ENCODE measurements around the gene DNAAF8. TPM values are rescaled to one million over a fixed set of nuclear protein-coding genes. Genes with fewer than 3 reads are reported as not detected.
"Not testable (repeated sequence)": the region's sequence is repeated elsewhere in the genome, so short reads cannot be mapped to it uniquely, and the experiment has no call there.

The DNAAF8 gene
- polyA plus RNA-seq, 3 donors = 1.8 to 3.1 (median 2.1) TPM

GRCh38 chr16:4768549-4769305 lies 34.4 kb downstream of the DNAAF8 start:
- DNase-seq (ENCODE audit: extremely low read depth in 1 of 11, low read depth in 9 of 11, low spot score in 4 of 11) = peak; percentile 85 to 97 (median 93)

- no peak for DNase-seq (ENCODE audit: extremely low read depth in 1 of 11, low read depth in 9 of 11, low spot score in 4 of 11)
Measured at GRCh38 chr16:4769306-4769638, 34.9 kb downstream of the DNAAF8 start.

GRCh38 chr16:4771646-4772045 lies 37.3 kb downstream of the DNAAF8 start:
- no peak for DNase-seq (ENCODE audit: extremely low read depth in 1 of 11, low read depth in 9 of 11, low spot score in 4 of 11)

- no peak for DNase-seq (ENCODE audit: extremely low read depth in 1 of 11, low read depth in 9 of 11, low spot score in 4 of 11)
Measured at GRCh38 chr16:4772351-4772750, 38.0 kb downstream of the DNAAF8 start.

- DNase-seq (ENCODE audit: extremely low read depth in 1 of 11, low read depth in 9 of 11, low spot score in 4 of 11) = no peak
Measured at GRCh38 chr16:4775005-4775404, 40.7 kb downstream of the DNAAF8 start.

DNA sequence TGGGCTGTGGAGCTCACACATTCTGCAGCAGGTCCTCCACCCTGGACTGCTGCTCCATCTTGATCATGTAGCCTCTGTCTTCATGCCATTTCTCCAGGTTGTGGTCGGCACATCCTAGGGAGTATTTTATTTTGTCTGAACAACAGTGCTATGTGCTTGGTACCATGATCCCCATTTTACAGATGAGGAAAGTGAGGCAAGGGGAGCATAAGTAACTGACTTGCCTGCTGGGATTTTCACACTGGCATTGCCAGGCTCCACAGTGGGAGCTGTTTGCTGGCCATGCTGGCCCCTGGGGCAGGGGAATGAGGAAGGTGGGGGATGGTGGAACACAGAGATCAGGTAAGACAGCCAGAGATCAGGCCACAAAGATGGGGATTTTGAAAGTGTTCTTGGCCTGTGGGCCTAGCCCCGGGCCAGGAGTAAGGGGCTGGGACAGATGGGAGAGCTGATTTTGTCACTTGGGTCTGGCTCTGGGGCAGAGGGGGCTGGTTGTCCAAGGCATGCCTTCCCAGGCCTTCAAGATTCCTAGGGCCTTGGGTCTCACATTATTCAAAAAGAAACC lies 41.9 kb downstream of the DNAAF8 start:
- no peak for DNase-seq (ENCODE audit: extremely low read depth in 1 of 11, low read depth in 9 of 11, low spot score in 4 of 11)

GRCh38 chr16:4777339-4778049 lies 43.2 kb downstream of the DNAAF8 start:
- no peak for DNase-seq (ENCODE audit: extremely low read depth in 1 of 11, low read depth in 9 of 11, low spot score in 4 of 11)

DNA sequence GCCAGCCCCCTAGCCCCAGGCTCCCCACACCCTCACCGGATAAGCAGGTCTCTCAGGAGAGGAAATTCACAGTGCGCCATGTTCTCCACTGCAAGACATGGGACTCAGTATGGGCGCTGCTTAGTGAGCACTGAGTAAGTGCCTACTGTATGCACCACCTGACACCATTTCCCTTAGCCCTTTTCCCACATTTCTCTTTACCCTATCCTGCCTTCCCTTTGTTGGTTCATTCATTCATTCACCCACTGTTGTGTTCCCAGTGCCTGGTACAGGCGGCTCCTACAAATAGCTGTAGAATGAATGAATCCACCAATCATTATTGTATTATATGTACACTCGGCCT lies 43.7 kb downstream of the DNAAF8 start:
- no peak for DNase-seq (ENCODE audit: extremely low read depth in 1 of 11, low read depth in 9 of 11, low spot score in 4 of 11)

DNA sequence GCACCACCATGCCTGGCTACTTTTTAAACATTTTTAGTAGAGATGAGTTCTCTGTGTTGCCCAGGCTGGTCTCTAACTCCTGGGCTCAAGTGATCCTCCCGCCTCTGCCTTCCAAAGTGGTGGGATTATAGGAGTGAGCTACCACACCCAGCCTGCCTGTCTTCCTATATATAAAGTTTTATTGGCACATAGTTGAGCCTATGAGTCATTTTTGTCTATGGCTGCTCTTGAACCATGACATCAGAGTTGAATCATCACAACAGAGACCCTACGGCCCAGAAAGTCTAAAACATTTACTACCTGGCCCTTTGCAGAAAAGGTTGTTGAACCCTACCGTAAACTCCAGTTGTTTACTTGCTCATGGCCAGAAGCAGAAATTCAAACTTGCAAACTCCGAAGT lies 45.9 kb downstream of the DNAAF8 start:
- no peak for DNase-seq (ENCODE audit: extremely low read depth in 1 of 11, low read depth in 9 of 11, low spot score in 4 of 11)

GRCh38 chr16:4783251-4783950 lies 49.1 kb downstream of the DNAAF8 start:
- DNase-seq (ENCODE audit: extremely low read depth in 1 of 11, low read depth in 9 of 11, low spot score in 4 of 11) = no peak

DNA sequence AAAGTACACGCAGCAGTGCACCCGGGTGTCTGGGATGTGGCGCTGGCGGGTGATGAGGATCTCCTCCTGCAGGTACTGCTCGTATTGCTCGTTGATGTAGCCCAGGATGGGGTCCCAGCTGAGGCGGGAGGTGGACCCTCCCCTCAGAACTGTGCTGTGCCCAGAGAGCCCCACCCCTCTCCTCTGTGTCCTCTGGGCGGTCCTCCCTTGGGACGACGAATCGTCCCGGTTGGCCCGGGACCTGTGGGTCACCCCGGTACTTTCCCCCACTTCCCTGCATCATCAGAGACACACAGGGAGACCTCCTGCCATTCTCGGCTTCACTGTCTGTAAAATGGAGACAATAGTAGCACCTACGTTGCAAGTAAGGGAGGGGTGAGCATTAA lies 49.6 kb downstream of the DNAAF8 start:
- no peak for DNase-seq (ENCODE audit: extremely low read depth in 1 of 11, low read depth in 9 of 11, low spot score in 4 of 11)

GRCh38 chr16:4784444-4784987 lies 50.2 kb downstream of the DNAAF8 start:
- DNase-seq (ENCODE audit: extremely low read depth in 1 of 11, low read depth in 9 of 11, low spot score in 4 of 11) = not testable (repeated sequence)

DNA sequence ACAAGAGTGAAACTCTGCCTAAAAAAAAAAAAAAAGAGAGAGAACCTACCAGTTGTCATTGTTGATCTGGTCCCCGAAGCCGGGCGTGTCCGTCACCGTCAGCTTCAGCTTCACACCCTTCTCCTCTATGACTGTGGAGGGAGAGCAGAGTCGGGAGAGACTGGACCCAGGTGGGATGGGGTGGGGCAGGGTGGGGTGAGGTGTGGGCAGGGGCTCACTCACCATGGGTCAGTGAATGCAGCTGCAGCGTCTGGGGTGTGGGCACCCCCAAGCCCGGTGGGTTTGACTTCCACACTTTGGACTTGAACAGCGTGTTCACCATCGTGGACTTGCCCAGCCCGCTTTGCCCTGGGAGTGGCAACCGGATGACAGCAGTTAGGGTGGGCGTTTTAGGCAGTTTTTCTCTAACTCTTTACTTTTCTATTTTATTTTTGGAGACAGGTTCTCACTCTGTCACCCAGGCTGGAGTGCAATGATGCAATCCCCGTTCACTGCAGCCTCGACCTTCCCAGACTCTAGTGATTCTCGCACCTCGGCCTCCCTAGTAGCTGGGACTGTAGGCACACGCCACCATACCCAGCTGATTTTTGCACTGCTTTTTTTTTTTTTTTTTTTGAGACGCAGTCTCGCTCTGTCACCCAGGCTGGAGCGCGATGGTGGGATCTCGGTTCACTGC lies 51.6 kb downstream of the DNAAF8 start:
- DNase-seq (ENCODE audit: extremely low read depth in 1 of 11, low read depth in 9 of 11, low spot score in 4 of 11) = no peak

DNA sequence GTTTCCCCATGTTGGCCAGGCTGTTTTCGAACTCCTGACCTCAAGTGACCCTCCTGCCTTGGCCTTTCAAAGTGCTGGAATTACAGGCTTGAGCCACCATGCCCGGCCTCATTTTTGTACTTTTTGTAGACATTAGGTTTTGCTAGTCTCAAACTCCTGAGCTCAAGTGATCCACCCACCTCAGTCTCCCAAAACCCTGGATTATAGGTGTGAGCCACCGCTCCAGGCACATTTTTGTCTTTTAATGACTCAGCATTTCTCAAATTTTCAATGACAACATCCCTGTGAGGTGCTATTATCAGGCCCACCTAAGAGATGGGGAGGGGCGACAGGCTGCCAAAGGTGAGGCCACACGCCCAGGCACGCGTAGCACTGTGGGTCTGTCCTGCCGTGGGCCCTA lies 52.7 kb downstream of the DNAAF8 start:
- no peak for DNase-seq (ENCODE audit: extremely low read depth in 1 of 11, low read depth in 9 of 11, low spot score in 4 of 11)

- no peak for DNase-seq (ENCODE audit: extremely low read depth in 1 of 11, low read depth in 9 of 11, low spot score in 4 of 11)
Measured at GRCh38 chr16:4787627-4788482, 53.5 kb downstream of the DNAAF8 start, which contains the start of gene SEPTIN12. Gene SEPTIN12 (minus strand): TSS chr16:4788345. CDS start chr16:4787645, 700 bp downstream.

DNA sequence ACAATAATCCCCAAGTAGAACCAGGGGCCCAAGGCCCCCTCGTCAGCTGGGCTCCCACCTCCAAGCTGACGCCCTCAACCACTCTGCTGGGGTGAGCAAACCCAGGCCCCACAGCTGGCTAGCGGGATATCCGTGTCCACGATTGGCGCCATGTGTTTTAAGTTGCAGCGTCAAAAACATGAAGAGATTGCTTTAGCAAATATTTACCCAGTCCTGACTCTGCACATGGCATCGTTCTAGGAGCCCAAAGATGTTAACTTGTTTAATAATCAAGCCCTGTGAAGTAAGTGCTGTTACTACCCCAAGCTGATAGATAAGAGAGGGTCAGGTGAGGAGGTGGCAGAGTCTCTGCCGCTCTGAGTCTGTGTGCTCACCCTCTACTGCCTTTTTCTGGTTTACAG lies 54.2 kb downstream of the DNAAF8 start:
- DNase-seq (ENCODE audit: extremely low read depth in 1 of 11, low read depth in 9 of 11, low spot score in 4 of 11) = no peak

DNA sequence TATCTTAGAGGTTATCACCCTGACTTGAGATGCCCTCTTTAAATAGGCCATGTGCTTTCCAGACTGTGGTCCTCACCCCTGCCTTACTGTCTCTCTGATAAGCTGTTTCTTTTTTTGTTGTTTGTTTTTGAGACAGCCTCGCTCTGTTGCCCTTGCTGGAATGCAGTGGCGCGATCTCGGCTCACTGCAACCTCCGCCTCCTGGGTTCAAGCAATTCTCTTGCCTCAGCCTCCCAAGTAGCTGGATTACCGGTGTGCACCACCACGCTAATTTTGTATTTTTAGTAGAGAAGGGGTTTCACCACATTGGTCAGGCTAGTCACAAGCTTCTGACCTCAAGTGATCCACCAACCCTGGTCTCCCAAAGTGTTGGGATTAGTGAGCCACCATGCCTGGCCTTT lies 54.6 kb downstream of the DNAAF8 start:
- DNase-seq (ENCODE audit: extremely low read depth in 1 of 11, low read depth in 9 of 11, low spot score in 4 of 11) = no peak

DNA sequence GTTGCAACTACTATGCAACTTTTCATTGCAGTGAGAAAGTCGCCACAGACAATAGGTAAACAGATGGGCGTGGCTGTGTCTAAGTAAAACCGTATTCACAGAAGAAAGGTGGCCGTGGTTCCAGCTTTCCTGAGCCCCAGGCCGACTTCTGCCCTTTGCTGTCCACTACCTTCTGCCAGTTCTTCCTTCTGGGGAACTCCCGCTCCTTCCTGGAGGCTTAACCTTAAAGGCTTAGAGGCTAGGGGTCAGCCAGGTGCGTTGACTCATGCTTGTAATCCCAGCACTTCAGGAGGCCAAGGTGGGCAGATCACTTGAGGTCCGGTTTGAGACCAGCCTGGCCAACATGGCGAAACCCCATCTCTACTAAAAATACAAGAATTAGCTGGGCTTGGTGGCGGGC lies 55.9 kb downstream of the DNAAF8 start:
- no peak for DNase-seq (ENCODE audit: extremely low read depth in 1 of 11, low read depth in 9 of 11, low spot score in 4 of 11)
